CD4-positive, alpha-beta T cell treated with Interleukin-6 at 100 ng/mL for 8 hours (primary cell): ENCODE data around the gene SUN2.
A peak's percentile ranks its signal among the peaks of the same experiment; 100 is the strongest.
"Not testable (repeated sequence)": the region's sequence is repeated elsewhere in the genome, so short reads cannot be mapped to it uniquely, and the experiment has no call there.

Source experiments
- DNase-seq: peaks from one replicate; pipeline ENCODE4 v3.0.0-alpha.2; 2020; ENCODE audit warnings: mixed read lengths, low spot score

Gene SUN2

GRCh38 chr22:38755911-38756532 is at the start of gene SUN2:
Gene SUN2 (minus strand): TSS chr22:38755998. CDS start chr22:38752628, 3,370 bp downstream.
- DNase-seq, result peak; percentile 93

- DNase-seq, result not testable (repeated sequence)
Observed at GRCh38 chr22:38805041-38805593, 49.3 kb upstream of the SUN2 start.

- no peak for DNase-seq
Observed at GRCh38 chr22:38802671-38803121, 46.9 kb upstream of the SUN2 start.

GRCh38 chr22:38799265-38800002 is 43.6 kb upstream of the SUN2 start:
- DNase-seq, result no peak

GRCh38 chr22:38798496-38798895 is 42.7 kb upstream of the SUN2 start:
- DNase-seq, result peak; percentile 19

- no peak for DNase-seq
Observed at GRCh38 chr22:38796262-38796957, 40.6 kb upstream of the SUN2 start.

GRCh38 chr22:38795569-38795968 is 39.8 kb upstream of the SUN2 start:
- no peak for DNase-seq

GRCh38 chr22:38793721-38794466 is 38.1 kb upstream of the SUN2 start, which contains the start of gene DNAL4:
Gene DNAL4 (minus strand): TSS chr22:38794143. CDS start chr22:38782731, 11,412 bp downstream.
- peak; percentile 95 for DNase-seq

GRCh38 chr22:38793317-38793716 is 37.5 kb upstream of the SUN2 start:
- no peak for DNase-seq

GRCh38 chr22:38792833-38793232 is 37.0 kb upstream of the SUN2 start:
- DNase-seq, result no peak

GRCh38 chr22:38789606-38790005 is 33.8 kb upstream of the SUN2 start:
- DNase-seq, result no peak

GRCh38 chr22:38788846-38789245 is 33.0 kb upstream of the SUN2 start:
- no peak for DNase-seq

GRCh38 chr22:38788021-38788816 is 32.4 kb upstream of the SUN2 start:
- no peak for DNase-seq

GRCh38 chr22:38786631-38787030 is 30.8 kb upstream of the SUN2 start:
- no peak for DNase-seq

- no peak for DNase-seq
Observed at GRCh38 chr22:38784856-38785255, 29.1 kb upstream of the SUN2 start.

GRCh38 chr22:38784035-38784434 is 28.2 kb upstream of the SUN2 start:
- no peak for DNase-seq

GRCh38 chr22:38783095-38783615 is 27.4 kb upstream of the SUN2 start:
- DNase-seq, result no peak

GRCh38 chr22:38782402-38783094 is 26.8 kb upstream of the SUN2 start:
- no peak for DNase-seq

GRCh38 chr22:38781033-38781432 is 25.2 kb upstream of the SUN2 start:
- no peak for DNase-seq

GRCh38 chr22:38777087-38777671 is 21.4 kb upstream of the SUN2 start:
- no peak for DNase-seq
